Vagina (tissue), 2 donors: ENCODE measurements around the gene TRIO.

ENCODE experiments used
- CTCF ChIP-seq, 3 experiments: fragments of 450-650 bp in 2 of 3; fragments of 200-600 bp in 1 of 3; sonication (generic) in 1 of 3; IDR thresholded peaks; one replicate each; pipeline ENCODE4 v1.5.1; 2017 to 2019; ENCODE audit warnings: antibody characterized with exemption in 3 of 3, mild to moderate bottlenecking in 2 of 3, moderate library complexity in 2 of 3
- POLR2AphosphoS5 ChIP-seq, 2 donors: sonication (generic); formaldehyde crosslinking; IDR thresholded peaks; one replicate each; pipeline ENCODE4 v1.9.0; 2017; ENCODE audit warnings: antibody characterized with exemption in 2 of 2, mild to moderate bottlenecking in 2 of 2, low read depth in 1 of 2; ENCODE audit not compliant: insufficient read depth in 1 of 2

GRCh38 chr5:14521748-14522147 lies 378.6 kb downstream of the TRIO start:
- TF ChIP-seq CTCF (IDR thresholded peaks at IDR 0.05) = no peak
- no peak for TF ChIP-seq POLR2AphosphoS5 (IDR thresholded peaks at IDR 0.05; ENCODE audit: insufficient read depth in 1 of 2, low read depth in 1 of 2)
